HL-60 (cell line): ENCODE measurements around the gene ERCC1.

Experiments
- DNase-seq, 2 experiments: peaks; one replicate each; pipeline ENCODE4 v3.0.0-alpha.2; 2010 to 2020; ENCODE audit warnings: low read depth in 1 of 2, low spot score in 1 of 2
- H3K27ac ChIP-seq: fragments of 250-450 bp; sonication (Bioruptor Pico); replicated peaks from 2 replicates; pipeline ENCODE4 v1.5.1; 2020; ENCODE audit warnings: mild to moderate bottlenecking, moderate library complexity
- H3K27me3 ChIP-seq: fragments of 250-450 bp; sonication (Bioruptor Pico); 2 replicates; pipeline ENCODE4 v1.5.1; 2021; ENCODE audit warnings: mild to moderate bottlenecking, moderate library complexity; ENCODE audit not compliant: insufficient read depth, poor library complexity, severe bottlenecking
- H3K4me3 ChIP-seq: replicated peaks from 2 replicates; pipeline ENCODE4 v1.5.1; 2011; ENCODE audit warnings: mild to moderate bottlenecking, control low read depth, low read length; ENCODE audit not compliant: insufficient read depth
- GABPA ChIP-seq: IDR thresholded peaks from 2 replicates; pipeline ENCODE4 v1.6.1; 2012; ENCODE audit warnings: low read depth
- POLR2AphosphoS5 ChIP-seq: IDR thresholded peaks from 2 replicates; pipeline ENCODE4 v1.6.1; 2012; ENCODE audit warnings: low read depth
- SPI1 ChIP-seq: IDR thresholded peaks from 2 replicates; pipeline ENCODE4 v1.6.1; 2012; ENCODE audit warnings: low read depth, mild to moderate bottlenecking, borderline replicate concordance
- TF ChIP-seq, protein P1 (sequence below): IDR thresholded peaks from 2 replicates; pipeline ENCODE4 v1.6.1; 2012; ENCODE audit warnings: low read depth; ENCODE audit not compliant: insufficient replicate concordance
- TF ChIP-seq, protein P2 (sequence below): IDR thresholded peaks from one replicate; pipeline ENCODE4 v1.5.1; 2011; ENCODE audit warnings: low read length, control low read depth, inconsistent platforms; ENCODE audit not compliant: insufficient read depth

Gene ERCC1

DNA sequence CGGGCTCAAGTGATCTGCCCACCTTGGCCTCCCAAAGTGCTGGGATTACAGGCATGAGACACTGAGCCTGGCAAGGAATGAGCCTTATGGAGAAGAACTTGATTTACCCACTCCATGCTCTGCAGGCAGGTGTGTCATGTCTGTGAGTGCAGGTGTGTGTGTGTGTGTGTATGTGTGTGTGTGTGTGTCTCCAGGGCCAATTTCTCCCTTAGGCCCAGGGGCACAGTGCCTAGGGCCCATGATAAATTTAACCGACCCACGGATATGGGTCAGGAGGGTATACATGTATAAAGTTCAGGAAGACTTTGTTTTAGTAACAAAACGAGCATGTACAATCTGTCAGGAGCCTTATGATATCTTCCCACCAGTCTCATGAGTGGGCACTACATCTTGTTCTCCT lies 39.5 kb upstream of the ERCC1 start:
- Histone ChIP-seq H3K27ac (no peak overlapping the region), H3K27me3 (no peaks in the 10 kb centered on the region), H3K4me3 (no peak overlapping the region)
- TF ChIP-seq, protein P1, sequence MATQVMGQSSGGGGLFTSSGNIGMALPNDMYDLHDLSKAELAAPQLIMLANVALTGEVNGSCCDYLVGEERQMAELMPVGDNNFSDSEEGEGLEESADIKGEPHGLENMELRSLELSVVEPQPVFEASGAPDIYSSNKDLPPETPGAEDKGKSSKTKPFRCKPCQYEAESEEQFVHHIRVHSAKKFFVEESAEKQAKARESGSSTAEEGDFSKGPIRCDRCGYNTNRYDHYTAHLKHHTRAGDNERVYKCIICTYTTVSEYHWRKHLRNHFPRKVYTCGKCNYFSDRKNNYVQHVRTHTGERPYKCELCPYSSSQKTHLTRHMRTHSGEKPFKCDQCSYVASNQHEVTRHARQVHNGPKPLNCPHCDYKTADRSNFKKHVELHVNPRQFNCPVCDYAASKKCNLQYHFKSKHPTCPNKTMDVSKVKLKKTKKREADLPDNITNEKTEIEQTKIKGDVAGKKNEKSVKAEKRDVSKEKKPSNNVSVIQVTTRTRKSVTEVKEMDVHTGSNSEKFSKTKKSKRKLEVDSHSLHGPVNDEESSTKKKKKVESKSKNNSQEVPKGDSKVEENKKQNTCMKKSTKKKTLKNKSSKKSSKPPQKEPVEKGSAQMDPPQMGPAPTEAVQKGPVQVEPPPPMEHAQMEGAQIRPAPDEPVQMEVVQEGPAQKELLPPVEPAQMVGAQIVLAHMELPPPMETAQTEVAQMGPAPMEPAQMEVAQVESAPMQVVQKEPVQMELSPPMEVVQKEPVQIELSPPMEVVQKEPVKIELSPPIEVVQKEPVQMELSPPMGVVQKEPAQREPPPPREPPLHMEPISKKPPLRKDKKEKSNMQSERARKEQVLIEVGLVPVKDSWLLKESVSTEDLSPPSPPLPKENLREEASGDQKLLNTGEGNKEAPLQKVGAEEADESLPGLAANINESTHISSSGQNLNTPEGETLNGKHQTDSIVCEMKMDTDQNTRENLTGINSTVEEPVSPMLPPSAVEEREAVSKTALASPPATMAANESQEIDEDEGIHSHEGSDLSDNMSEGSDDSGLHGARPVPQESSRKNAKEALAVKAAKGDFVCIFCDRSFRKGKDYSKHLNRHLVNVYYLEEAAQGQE = no peak
- TF ChIP-seq SPI1 = no peak
- no peak for TF ChIP-seq POLR2AphosphoS5
- no peak for TF ChIP-seq GABPA
- TF ChIP-seq, protein P2, sequence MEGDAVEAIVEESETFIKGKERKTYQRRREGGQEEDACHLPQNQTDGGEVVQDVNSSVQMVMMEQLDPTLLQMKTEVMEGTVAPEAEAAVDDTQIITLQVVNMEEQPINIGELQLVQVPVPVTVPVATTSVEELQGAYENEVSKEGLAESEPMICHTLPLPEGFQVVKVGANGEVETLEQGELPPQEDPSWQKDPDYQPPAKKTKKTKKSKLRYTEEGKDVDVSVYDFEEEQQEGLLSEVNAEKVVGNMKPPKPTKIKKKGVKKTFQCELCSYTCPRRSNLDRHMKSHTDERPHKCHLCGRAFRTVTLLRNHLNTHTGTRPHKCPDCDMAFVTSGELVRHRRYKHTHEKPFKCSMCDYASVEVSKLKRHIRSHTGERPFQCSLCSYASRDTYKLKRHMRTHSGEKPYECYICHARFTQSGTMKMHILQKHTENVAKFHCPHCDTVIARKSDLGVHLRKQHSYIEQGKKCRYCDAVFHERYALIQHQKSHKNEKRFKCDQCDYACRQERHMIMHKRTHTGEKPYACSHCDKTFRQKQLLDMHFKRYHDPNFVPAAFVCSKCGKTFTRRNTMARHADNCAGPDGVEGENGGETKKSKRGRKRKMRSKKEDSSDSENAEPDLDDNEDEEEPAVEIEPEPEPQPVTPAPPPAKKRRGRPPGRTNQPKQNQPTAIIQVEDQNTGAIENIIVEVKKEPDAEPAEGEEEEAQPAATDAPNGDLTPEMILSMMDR = no peak
- no peak for DNase-seq

DNA sequence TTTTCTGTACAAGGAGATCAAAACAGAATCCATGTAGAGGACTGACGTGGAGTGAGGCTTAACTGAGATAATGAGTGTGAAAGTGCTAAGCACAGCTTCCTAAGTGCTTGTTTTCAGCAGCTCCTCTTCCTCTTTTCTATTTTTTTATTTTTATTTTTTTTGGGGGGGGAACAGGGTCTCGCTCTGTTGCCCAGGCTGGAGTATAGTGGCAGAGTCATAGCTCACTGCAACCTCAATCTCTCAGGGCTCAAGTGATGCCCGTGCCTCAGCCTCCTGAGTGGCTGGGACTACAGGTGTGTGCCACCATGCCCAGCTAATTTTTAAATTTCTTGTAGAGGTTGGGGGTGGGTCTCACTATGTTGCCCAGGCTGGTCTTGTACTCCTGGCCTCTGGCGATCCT lies 38.5 kb upstream of the ERCC1 start:
- H3K27me3 ChIP-seq = no peaks in the 10 kb centered on the region
- H3K27ac ChIP-seq = no peak overlapping the region
- DNase-seq = no peak
- H3K4me3 ChIP-seq = no peak overlapping the region
- peak; percentile 42; the same call in 1 of the 2 replicates for TF ChIP-seq SPI1
- TF ChIP-seq GABPA = no peak

DNA sequence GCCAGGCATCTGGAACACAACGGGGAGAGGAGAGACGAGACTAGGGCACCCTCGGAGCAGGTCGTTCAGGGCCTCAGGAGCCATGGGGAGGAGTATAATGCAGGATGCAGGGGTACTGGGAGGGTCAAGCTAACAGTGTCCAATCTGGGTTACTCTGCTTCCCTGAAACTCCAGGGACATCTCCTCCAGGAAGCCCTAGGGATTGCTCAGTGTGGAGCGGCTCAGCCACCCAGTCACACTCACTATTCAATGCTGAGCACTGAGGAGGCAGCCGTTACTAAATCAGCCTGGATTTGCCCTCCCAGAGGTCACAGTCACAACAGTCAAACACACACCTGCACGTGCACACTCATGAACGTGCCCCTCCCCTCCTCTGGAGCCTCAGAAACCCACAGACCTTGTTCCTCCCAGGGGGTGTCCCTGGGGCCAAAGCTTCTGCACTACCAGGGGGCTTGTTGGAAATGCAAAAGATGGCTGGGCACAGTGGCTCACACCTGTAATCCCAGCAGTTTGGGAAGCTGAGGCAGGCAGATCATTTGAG lies 37.2 kb upstream of the ERCC1 start:
- no peaks in the 10 kb centered on the region for H3K27me3 ChIP-seq
- DNase-seq = no peak
- no peak overlapping the region for H3K27ac ChIP-seq
- TF ChIP-seq, protein P1 = no peak
- TF ChIP-seq, protein P2 = no peak
- TF ChIP-seq SPI1 = no peak
- TF ChIP-seq POLR2AphosphoS5 = no peak
- no peak overlapping the region for H3K4me3 ChIP-seq

DNA sequence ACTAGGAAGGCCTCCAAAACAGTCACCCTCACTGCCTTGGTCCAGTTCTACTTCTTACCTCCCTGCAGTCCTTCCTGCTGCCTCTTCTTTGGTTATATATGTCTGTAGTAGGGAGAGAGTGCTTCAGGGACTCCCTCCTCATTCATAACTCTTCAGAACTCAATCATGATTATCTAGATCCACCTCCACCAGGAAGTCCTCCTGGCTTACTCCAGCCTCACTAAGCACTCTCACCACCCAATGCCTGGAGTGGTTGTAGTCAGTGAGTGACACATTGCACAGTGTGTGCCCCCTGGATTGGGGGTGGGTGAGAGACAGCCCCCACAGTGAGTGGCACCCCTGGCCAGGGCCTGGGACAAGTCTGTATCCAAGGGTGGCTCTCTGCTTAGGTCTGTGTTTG lies 34.1 kb upstream of the ERCC1 start:
- Histone ChIP-seq H3K27me3 (no peaks in the 10 kb centered on the region), H3K27ac (no peak overlapping the region), H3K4me3 (no peak overlapping the region)
- TF ChIP-seq, protein P2 = no peak
- TF ChIP-seq POLR2AphosphoS5 (no peak), GABPA (no peak), SPI1 (no peak)
- TF ChIP-seq, protein P1 = no peak
- DNase-seq = no peak
